Stimulated activated CD4-positive, alpha-beta T cell treated with anti-CD3 and anti-CD28 coated beads, Interleukin-4, amount 100 ng/mL, for 4 hours (primary cell): ENCODE results near the gene SEL1L.
"Not testable (repeated sequence)": the region's sequence is repeated elsewhere in the genome, so short reads cannot be mapped to it uniquely, and the experiment has no call there.

Experiments used
- DNase-seq, 2 experiments: peaks; one replicate each; pipeline ENCODE4 v3.0.0-alpha.2; 2020

Gene SEL1L

DNA sequence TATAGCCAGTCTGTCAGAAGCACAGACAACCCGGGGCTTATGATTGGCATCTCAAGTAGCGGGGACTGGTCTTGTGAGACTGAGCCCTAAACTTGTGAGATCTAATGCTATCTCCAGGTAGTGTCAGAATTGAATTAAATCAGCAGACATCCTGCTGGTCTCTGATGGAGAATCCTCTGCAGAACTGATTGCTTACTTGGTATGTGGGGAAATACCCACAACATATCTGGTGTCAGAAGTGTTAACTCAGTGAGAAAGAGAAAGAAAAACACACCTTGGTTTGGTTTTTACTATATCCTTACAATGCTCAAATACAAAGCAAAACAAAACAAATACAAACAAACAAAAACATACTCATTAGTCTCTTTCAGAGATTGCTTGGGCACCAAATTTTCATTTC, 10.0 kb downstream of the SEL1L start:
- DNase-seq: no peak

DNA sequence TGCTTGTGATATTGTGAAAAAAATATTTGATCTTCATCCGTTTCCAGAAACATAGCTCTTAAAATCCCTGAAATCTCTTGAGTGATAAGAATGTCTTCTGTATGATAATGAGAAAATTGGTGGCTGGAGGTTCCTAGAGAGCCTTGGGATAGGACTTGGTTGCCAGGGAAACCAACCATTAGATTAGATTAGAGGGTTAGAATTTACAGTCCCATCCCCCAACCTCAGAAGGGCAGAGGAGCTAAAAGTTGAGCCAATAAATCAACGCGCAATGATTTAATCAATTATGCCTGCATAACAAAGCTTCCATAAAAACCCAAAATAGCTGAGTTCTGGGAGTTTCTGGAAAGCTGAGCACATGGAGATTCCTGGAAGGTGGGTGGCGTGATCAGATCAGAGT, 10.6 kb downstream of the SEL1L start:
- no peak for DNase-seq

DNA sequence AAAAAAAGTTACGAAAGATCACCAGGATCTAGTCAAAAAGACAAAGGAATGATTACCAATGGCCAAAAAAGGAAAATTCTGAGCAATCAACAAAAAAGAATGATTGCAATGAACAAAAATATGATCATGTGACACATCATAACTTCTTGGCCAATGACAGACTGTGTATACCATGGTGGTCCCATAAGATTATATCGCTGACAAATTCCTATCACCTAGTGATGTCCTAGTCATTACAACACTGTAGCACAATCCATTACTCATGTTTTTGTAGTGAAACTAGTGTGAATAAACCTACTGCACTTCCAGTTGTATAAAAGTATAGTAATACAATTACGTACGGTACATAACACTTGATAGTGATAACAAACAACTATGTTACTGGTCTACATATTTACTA, 12.3 kb downstream of the SEL1L start:
- no peak for DNase-seq

DNA sequence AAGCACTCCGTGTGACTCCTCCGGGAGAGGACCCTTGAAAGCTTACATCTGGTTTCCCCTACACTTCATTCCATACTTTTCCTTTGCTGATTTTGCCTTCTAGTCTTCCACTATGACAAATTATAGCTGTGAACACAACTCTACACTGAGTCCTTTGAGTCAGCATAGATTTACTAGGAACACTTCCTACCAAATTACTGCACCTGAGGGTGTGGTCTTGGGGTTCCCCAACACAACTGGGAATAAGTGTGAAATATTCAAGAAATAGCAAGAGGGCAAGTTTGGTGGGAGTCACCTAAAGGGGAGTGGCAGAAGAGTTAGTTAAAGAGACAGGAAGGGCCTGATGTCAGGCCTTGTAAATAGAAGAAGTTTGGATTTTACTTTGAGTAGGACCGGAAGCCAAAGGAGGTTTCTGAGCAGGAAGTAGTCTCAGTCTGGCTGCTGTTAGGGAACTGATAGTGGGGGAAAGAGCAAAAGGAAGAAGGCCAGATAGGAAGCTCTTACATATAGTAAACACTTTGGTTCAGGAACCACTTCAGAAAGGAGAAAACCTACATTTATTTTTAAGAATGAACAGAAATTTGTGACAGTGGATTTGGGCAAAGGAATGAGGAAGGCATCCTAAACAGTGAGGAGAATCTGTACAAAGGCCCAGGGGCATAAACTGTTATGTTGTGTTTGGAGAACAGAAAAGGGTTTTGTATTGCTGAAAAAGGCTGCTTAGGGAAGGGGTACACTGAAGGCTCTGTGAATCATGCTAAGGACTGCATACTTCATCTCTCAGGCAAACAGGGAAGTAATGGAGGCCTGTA, 14.2 kb downstream of the SEL1L start:
- DNase-seq: no peak

DNA sequence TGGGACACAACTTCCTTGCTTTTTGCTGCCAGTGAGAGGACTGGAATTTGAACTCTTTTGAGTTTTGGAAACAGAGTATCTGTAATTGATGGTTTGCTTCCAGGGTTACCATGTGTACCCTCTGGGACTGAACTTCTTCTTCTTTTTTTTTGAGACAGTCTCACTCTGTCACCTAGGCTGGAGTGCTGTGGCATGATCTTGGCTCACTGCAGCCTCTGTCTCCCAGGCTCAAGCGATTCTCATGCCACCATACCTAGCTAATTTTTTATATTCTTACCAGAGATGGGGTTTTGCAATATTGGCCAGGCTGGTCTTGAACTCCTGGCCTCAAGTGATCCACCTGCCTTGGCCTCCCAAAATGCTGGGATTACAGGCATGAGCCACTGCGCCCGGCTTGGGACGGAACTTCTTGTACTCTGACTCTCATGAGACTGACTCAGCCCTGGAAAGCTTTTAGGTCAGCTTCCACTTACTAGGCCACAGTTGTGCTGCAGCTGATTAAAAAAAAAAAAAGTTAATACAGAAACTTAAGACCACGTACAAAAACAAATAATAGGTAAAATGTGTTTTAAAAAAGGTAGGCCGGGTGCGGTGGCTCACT, 15.8 kb downstream of the SEL1L start:
- no peak for DNase-seq

DNA sequence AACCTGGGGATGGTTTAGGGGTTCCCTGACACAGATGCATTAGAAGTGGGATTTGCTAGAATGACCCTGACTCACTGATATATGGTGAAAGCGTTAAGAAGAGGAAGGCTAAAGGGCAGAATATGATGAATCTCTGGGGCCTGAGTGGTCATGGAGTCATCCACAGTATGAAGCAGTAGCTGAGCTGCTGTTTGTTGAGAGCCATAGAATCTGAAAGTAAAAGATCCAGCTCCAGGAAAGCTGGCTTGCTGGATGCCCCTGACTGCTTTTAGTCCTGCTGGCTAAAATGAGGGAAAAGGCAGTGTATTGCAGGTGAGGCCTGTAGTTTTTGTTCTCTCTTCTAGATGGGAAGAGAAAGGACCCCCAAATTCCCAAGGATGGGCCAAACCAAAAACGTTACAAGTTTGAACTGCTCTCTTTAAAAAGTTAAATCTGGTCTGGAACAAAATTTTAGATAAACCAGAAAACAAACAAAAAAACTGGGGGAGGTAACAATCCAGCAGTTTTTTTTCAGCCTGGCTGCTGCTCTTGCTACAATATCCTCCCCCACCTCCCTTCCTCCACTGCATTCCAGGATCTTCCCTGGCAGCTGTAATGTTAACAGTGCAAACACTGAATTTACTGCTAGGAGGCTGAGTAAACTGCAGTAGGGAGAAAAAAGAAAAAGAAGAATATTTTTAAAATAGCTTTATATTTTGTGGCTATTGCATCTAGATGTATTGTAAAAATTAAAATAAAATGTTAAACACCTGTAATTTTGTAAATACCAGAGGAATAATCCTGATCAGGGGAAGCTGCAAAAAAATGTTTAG, 16.5 kb downstream of the SEL1L start:
- DNase-seq: no peak

DNA sequence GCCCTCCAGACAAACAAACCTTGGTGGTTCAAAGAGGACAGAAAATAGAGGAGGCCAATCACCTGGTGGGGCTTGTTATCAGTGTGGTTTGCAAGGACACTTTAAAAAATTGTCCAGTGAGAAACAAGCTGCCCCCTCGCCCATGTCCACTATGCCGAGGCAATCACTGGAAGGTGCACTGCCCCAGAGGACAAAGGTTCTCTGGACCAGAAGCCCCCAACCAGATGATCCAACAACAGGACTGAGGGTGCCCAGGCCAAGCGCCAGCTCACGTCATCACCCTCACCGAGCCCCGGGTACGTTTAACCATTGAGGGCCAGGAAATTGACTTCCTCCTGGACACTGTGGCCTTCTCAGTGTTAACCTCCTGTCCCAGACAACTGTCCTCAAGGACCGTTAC, 17.7 kb downstream of the SEL1L start:
- DNase-seq: not testable (repeated sequence)

DNA sequence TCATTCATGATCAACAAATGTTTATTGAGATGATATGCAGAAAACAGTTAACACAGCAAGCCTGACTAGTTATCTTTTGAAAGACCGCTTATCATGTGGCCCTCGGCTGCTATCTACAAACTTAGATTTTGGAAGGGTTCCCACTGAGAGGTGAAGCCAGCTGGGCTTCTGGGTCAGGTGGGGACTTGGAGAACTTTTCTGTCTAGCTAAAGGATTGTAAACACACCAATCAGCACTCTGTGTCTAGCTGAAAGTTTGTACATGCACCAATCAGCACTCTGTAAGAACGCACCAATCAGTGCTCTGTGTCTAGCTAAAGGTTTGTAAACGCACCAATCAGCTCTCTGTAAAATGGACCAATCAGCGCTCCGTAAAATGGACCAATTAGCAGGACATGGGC, 20.8 kb downstream of the SEL1L start:
- not testable (repeated sequence) for DNase-seq

DNA sequence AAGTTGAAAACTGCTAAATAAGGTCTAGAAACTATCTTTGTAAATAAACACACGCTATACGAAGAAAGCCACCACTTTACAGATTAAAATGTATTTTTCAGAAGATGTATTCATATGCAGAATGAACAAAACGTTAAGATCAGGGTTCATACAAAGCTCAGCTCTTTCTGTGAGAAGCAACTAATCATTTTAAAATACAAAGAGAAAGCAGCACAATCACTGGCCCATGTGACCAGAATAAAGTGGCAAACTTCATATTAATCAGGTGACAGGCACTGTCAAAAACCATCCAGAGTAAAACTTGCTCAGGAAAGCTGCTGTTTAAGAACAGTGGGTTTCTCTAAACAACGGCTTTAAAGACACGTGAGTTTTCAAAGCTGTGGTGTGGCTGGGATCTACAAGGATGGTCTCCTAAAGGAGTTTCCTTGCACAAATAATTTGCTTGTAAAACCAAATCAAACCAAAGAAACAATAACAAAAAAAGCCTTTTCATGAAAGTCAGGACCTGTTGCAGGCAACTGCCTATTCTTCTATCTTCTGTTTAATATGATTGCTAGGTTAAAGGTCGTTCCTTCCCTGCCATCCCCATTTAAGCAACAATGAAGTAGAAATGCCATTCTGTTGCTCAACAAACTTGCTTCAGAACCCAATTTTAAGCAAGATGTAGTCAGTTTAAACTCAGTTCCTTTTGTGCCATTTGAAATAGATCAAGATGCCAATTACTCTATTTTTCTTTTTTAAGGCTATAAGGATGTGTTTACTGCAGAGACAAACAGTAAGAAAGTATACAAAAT, 22.3 kb downstream of the SEL1L start:
- DNase-seq: no peak

DNA sequence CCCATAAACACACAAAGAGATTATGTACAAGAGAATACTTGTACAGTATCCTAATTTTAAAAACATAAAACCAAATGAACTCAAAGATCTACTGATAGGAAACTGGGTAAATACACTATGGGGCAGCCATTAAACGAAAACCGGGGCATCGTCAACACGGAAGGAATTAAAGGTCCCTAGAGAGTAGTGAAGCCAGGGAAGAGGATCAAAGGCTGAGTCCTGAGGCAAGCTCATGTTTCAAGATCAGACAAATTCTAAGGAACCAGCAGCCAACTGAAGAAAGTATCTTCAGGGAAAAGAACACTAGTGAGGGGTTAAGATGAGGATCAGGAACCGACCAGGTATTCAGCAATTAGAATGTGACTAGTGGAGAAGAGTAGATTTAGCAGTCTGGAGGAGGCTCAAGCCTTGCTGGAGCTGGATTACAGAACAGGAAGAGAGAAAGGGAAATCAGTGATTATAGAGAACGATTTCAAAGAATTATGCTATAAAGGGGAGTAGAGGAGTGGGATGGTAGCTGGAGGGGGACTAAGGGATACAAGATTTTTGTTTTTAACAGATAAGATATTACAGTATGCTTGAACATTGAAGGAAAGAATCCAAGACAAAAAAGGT, 23.7 kb downstream of the SEL1L start:
- DNase-seq: no peak

DNA sequence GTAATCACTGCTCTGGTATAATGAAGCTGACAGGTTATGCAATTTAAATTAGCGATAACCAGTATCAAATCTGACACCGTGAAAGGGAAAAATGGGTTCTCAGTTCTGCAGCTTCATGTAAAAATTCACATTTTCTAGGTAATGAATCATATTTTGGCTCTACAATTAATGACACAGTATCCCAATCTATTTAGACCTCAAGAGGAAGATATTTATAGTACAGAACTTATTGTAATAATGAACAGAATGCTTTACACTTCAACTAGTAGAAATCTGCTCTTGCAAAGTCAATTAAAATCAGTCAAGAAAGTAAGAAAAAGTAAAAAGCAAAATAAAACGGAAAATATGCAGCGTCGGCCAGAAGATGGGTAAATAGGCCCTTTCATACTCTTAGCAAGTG, 24.3 kb downstream of the SEL1L start:
- no peak for DNase-seq

DNA sequence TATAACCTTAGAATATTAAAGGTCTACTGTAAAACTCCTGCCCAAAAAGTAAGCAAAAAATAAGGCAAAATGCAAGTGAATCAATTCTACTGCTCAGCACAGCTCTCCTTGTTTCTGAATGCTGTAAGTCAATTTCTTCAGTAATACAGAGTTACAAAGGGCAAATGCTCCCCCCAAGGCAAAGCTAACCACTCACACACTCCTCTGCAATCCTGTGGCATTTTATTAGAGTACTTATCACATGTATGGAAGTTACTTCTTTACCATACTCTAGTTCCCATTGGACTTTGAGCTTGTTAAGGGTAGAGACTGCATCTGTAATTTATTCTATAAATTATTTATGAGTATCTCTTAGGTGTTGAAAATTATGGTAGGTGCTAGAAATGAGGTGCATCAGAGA, 27.2 kb downstream of the SEL1L start:
- DNase-seq: no peak

DNA sequence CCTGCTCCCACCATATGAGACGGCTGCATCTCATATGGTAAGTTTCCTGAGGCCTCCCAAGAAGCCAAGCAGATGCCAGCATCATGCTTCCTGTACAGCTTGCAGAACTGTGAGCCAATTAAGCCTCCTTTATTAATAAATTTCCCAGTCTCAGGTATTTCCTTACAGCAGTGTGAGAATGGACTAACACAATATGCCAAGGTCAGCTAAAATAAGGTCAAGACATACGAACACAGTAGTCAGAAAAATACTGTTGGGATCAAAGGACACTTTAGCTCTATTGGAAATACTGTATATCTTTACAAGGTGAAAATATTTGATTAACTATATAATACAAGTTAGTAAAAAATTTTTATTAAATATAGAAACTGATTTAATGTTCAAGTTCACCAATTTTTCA, 28.8 kb downstream of the SEL1L start:
- no peak for DNase-seq

DNA sequence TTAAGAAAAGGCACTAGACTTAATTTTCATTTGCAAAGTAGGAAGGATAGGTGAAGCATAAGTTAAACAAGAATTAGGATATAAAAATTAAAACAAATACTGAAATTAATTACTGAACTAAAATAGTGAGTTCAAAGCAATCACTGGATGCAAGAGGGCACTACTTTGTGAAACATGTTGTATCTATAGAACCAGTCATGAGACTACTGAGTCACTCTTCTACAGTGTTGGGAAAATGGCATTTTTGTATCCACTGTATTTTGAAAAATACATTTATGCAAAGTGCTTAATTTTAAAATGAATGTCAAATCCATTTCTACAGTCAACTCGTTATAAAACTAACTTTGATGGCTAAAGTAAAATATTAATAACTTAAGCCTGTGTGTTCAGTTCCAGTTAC, 47.9 kb downstream of the SEL1L start:
- DNase-seq: no peak

DNA sequence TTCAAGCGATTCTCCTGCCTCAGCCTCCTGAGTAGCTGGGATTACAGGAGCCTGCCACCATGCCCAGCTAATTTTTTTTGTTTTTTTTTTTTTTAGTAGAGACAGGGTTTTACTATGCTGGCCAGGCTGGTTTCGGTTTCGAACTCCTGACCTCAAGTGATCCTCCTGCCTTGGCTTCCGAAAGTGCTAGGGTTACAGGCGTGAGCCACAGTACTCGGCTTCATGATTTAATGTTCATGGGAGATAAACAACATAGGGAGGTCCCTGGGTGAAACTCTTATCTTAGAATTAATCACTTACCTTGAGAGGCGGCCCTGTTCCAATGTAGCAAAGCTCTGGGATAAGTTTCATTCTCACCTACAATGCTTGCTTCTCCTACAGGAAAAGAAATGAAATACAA, 48.3 kb downstream of the SEL1L start:
- no peak for DNase-seq

DNA sequence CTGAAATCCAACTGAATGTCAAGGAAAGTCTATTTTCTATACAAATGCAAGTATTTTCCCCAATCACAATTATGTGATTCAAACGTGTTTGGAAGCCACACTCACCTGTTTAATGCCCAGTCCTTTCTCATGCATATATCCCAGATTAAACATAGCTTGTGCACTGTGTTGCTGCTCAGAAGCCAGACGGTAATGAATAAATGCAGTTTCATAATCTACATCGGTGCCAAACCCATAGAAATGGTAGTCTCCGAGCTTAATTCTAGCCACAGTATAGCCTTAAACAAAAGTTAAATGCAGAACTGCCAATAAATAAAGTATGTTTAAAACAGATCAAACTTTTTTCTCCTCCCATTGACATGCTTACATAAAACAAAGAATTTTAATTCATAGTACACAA, 49.5 kb downstream of the SEL1L start:
- DNase-seq: no peak

DNA sequence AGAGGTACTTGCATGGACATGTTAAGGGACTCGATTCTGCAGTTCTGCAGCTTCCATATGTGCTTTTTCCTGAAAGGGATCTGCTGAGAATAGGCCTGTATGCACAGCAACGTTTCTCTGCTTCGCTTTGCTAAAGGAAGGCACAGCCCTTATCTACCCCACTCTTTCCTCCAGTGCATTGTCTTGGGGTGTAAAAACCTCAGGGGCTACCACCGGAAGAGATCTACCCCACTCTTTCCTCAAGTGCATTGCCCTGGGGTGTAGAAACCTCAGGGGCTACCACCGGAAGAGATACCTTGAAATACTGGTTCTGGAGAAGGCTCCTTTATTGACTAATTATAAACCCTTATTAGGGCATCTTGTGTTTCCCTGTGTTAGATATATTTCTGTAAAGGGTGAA, 52.9 kb downstream of the SEL1L start:
- no peak for DNase-seq

DNA sequence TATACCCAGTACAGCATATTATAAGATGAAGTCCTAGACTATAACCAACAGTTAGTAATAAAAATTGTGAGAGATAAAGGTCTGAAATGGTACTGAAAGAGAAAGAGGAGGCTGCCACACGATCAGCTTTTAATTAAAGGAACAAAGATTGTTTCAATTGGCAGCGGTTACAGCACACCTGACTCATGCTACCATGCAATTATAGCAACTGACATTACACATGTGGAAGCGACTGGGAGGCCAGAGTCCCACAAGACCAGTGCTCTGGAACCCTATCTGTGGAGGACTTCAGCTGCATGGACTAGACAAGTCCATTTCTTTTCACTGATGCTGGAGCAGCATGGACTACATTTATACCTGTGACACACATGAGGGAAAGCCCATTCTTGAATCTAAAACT, 55.2 kb downstream of the SEL1L start:
- DNase-seq: no peak

DNA sequence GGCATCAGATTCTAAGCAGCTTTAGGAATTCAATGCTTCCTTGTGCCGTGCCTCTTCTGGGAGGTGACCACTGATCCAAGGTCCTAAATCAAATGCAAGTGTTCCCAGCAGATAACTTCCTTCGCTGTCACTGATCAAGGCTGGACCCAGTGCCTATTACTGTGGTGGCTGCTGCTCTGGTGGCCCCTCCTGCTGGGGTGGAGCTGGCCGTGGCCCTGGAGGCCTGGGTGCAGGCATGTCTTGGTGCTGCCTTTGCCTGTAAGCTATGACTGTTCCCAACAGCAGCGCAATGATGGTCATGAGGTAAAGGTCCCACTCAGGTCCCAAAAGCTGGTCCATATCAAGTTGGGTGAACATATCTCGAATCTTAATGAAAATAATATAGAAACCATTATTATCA, 56.8 kb downstream of the SEL1L start:
- DNase-seq: no peak

DNA sequence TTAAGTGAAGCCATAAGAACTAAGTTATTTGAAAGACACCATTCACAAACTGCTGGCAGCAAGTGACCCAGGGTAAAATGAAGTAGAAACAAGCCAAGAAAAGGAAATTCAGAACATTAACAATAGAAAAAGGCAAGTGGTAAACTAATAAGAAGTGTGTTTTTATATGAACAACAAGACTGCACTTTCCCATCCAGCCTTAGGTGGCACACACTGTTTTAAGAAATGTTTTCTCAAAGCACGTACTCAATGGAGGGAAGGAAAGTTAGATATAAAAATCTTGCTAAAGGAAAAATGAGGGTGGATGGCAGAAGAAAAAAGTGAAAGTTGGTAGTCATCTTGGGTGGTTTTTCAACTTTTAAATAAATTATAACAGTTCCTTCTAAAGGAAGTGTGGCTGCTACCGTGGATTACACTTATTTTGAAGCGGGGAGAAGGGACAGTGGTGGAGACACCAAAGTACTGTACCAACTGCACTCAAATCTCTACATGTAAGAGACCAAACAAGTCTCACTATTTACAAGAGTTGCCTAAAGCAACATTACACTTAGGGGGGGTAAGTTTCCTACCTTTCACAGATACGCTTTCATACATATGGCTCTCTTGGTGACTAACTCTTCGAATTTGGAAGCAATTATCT, 58.8 kb downstream of the SEL1L start:
- DNase-seq: no peak

DNA sequence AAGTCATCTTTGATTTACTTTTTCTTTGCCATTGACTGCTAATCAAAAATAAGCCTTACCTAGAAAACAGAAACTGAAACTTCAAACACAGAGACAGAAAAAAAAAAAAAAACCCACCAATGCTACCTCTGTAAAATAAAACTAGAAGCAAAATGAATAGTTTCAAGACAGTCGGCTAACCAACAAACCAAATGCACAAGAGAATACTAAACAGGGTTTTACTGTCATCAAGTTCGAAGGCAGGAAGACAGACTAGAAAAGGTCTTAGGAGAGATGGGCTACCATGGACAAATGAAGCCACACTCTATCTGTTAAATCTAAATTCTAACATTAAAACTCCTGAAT, 59.5 kb downstream of the SEL1L start:
- no peak for DNase-seq

DNA sequence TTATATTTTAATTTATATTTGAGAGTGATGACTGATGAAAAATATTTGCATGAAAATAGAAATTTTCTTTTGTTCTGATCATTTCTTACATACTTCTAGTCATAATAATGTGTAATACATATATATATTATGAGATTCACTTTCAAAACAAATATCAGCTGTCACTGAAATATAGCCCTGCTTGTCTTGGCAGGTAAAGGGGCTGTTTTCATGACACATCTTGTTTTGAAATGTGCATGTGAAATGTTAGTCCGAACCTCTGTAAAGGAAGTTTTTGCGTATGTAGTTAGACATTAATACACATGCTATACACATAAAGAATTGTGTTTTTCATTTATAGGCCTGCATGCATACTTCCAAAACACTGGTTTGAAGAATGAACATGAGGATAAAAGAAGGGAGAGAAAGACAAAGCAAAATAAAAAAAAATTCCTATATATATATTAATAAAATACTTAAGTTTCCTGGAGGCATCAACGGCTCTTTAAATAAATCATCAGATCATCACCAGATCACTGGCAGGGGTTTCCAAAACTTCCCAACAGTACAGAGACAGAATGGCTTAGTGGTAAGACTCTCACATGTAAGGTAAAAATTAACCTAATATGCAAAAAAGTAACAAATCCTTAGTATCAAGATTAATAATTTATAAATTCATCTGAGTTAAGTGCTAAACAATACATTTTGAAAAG, 60.1 kb downstream of the SEL1L start:
- no peak for DNase-seq
